ENCODE measurements around the gene MICAL1. TPM values are rescaled to one million over a fixed set of nuclear protein-coding genes. Genes with fewer than 3 reads are reported as not detected.

The MICAL1 gene, protein sequence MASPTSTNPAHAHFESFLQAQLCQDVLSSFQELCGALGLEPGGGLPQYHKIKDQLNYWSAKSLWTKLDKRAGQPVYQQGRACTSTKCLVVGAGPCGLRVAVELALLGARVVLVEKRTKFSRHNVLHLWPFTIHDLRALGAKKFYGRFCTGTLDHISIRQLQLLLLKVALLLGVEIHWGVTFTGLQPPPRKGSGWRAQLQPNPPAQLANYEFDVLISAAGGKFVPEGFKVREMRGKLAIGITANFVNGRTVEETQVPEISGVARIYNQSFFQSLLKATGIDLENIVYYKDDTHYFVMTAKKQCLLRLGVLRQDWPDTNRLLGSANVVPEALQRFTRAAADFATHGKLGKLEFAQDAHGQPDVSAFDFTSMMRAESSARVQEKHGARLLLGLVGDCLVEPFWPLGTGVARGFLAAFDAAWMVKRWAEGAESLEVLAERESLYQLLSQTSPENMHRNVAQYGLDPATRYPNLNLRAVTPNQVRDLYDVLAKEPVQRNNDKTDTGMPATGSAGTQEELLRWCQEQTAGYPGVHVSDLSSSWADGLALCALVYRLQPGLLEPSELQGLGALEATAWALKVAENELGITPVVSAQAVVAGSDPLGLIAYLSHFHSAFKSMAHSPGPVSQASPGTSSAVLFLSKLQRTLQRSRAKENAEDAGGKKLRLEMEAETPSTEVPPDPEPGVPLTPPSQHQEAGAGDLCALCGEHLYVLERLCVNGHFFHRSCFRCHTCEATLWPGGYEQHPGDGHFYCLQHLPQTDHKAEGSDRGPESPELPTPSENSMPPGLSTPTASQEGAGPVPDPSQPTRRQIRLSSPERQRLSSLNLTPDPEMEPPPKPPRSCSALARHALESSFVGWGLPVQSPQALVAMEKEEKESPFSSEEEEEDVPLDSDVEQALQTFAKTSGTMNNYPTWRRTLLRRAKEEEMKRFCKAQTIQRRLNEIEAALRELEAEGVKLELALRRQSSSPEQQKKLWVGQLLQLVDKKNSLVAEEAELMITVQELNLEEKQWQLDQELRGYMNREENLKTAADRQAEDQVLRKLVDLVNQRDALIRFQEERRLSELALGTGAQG
- total RNA-seq (2022): 11.7 and 11.8 TPM in 2 replicates
- Bru-seq, nascent RNA: percentile 47 among the genes with signal in this experiment
- percentile 54 among the genes with signal in this experiment for BruChase-seq, experiment 1, labeled RNA remaining after a 2-hour chase
- percentile 54 among the genes with signal in this experiment for BruChase-seq, experiment 2, labeled RNA remaining after a 6-hour chase
- long read RNA-seq, partial matches to known transcripts: 6 of 14 reads
- long read RNA-seq, other reads (novel, unspliced or antisense): 6 of 14 reads

DNA sequence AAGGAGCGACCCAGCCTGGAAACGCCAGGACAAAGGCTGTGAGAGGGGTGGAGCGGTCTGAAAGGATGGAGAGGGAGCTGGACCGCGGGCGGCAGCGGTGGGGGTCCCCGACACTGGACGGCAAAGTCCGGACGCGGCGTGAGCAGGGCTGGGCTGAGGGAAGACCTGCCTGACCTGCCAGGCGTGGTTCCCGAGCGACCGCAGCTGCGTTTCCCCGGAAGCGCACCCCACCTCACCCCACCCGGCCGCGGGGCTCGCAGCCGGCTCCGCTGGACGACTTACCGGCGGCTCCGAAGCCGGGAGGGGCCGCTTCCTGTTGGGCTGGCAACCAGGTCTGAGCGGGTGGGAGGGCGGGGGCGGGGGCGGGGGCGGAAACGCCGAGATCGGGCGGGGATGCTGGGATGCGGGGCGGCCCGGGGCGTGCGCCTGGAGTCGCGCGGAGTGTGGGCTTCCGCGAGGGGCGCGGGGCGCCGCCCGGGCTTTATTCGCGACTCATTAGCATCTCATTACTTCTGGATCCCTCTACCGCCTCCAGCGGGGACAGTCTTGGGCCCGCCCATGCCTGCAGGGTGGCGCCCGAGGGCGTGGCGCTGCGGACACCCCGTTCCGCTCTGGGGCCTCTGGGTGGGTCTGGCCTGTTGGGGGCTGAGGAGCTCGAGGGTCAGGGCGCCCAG, at the start of gene MICAL1:
MICAL1 (minus strand) TSS at position 336 of the 674 bp plus-strand sequence. CDS start 1,576 bp downstream, outside the sequence.
- Histone ChIP-seq H3K36me3 (ENCODE audit: control insufficient read depth, insufficient read depth, low read length) (no peaks in the 10 kb centered on the region), H3K4me1 (peaks cover 13% of the 10 kb centered on the region), H3K4me3 (ENCODE audit: low read depth, low read length) (peak within 1 kb of the TSS; percentile 84), H3K27me3 (replicated peaks; ENCODE audit: control insufficient read depth, insufficient read depth, low read length) (no peaks in the 10 kb centered on the region), H3K9me3 (no peaks in the 10 kb centered on the region)
- Mint-ChIP-seq H3K4me3 (ENCODE audit: unreplicated experiment) (peak within 1 kb of the TSS; percentile 99), H3K4me1 (ENCODE audit: low read depth, unreplicated experiment) (no peaks in the 10 kb centered on the region), H3K27ac (ENCODE audit: unreplicated experiment) (peak within 1 kb of the TSS; percentile 76), H3K36me3 (ENCODE audit: insufficient read depth, unreplicated experiment) (no peaks in the 10 kb centered on the region), H3K27me3 (ENCODE audit: insufficient read depth, unreplicated experiment) (no peaks in the 10 kb centered on the region), H3K9me3 (ENCODE audit: unreplicated experiment) (no peaks in the 10 kb centered on the region)
- peak; percentile 69 to 78 for DNase-seq
- POLR2A ChIA-PET: no interaction called here
- TF ChIP-seq, protein P1, sequence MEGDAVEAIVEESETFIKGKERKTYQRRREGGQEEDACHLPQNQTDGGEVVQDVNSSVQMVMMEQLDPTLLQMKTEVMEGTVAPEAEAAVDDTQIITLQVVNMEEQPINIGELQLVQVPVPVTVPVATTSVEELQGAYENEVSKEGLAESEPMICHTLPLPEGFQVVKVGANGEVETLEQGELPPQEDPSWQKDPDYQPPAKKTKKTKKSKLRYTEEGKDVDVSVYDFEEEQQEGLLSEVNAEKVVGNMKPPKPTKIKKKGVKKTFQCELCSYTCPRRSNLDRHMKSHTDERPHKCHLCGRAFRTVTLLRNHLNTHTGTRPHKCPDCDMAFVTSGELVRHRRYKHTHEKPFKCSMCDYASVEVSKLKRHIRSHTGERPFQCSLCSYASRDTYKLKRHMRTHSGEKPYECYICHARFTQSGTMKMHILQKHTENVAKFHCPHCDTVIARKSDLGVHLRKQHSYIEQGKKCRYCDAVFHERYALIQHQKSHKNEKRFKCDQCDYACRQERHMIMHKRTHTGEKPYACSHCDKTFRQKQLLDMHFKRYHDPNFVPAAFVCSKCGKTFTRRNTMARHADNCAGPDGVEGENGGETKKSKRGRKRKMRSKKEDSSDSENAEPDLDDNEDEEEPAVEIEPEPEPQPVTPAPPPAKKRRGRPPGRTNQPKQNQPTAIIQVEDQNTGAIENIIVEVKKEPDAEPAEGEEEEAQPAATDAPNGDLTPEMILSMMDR (IDR thresholded peaks at IDR 0.05; ENCODE audit: insufficient read depth in 1 of 2, low read depth in 1 of 2, low read length in 1 of 2, severe bottlenecking in 1 of 2, unreplicated experiment in 1 of 2): peak in 1 of 2 experiments; percentile 40
- intact Hi-C loops (cut with micrococcal nuclease; ENCODE audit: unreplicated experiment): loop anchor here (2.0 kb wide), 1 partner anchor 15 kb away; the partner anchor contains the start of genes PPIL6 and SMPD2
- CTCF ChIA-PET: interaction anchor here (0.7 to 1.4 kb wide), 2 partner anchors 13 to 247 kb away, joined by 3 to 10 read pairs; no protein-coding TSS in a partner anchor
- BruUV-seq (replicated peaks): no TSS peak

DNA sequence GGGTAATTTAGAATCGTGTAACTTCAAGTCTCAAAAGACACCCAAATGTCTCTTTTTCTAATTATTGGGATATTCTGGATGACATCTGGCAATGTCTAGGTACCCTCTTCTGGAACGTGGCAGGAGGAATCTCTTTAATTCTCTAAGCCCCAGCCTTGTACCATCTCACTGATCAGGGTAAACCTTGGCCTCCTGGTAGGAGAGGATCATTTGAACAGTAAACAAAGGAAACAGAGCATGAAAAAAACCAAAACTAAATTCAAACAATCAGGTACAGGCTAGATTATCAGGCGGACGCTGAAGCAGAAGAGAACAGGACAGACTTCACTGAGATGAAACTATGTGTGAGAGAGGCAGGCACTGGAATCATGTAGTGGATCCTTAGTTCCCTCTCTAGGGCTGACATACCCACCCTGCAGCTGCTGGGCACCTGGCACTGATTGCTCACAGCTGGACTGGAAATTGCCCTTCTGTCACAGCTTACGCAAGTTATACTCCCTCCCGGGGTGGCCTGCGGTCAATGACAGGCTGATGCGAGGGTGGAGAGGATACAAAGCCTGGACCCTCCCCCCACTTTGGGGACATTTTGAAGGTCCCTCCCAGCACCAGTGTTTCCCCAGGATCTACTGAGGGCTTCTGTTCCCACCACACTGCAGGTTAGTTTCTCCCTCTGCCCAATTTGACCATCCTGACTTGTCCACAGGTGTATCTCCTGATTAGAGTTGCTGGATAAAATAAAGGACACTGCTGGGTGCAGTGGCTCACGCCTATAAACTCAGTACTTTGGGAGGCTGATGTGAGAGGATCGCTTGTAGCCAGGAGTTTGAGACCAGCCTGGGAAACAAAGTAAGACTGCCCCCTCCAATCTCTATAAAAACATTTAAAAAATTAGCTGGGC, 48.0 kb upstream of the MICAL1 start:
- no TSS peak for BruUV-seq (replicated peaks)
- DNase-seq: no peak
- Histone ChIP-seq H3K9me3 (no peaks in the 10 kb centered on the region), H3K36me3 (ENCODE audit: control insufficient read depth, insufficient read depth, low read length) (no peaks in the 10 kb centered on the region), H3K4me1 (peaks cover 3% of the 10 kb centered on the region; the same call in 1 of the 2 replicates), H3K27me3 (replicated peaks; ENCODE audit: control insufficient read depth, insufficient read depth, low read length) (no peaks in the 10 kb centered on the region), H3K4me3 (ENCODE audit: low read depth, low read length) (no peak overlapping the region)
- CTCF ChIA-PET: no interaction called here
- no peak overlapping the region for H3K27ac Mint-ChIP-seq (ENCODE audit: unreplicated experiment)
- POLR2A ChIA-PET: no interaction called here
- no peak overlapping the region for H3K4me3 Mint-ChIP-seq (ENCODE audit: unreplicated experiment)
- H3K27me3 Mint-ChIP-seq (ENCODE audit: insufficient read depth, unreplicated experiment): peaks cover 13% of the 10 kb centered on the region
- H3K4me1 Mint-ChIP-seq (ENCODE audit: low read depth, unreplicated experiment): no peaks in the 10 kb centered on the region
- no peaks in the 10 kb centered on the region for H3K9me3 Mint-ChIP-seq (ENCODE audit: unreplicated experiment)
- H3K36me3 Mint-ChIP-seq (ENCODE audit: insufficient read depth, unreplicated experiment): no peaks in the 10 kb centered on the region
- intact Hi-C loops (cut with micrococcal nuclease; ENCODE audit: unreplicated experiment): no loop called here
- TF ChIP-seq, protein P1 (IDR thresholded peaks at IDR 0.05; ENCODE audit: insufficient read depth in 1 of 2, low read depth in 1 of 2, low read length in 1 of 2, severe bottlenecking in 1 of 2, unreplicated experiment in 1 of 2): no peak
